Medulla oblongata (tissue), 1 donor: ENCODE data around the gene SMAD3.

Source experiments
- DNase-seq: peaks from one replicate; pipeline ENCODE4 v3.0.0-alpha.2; 2015; ENCODE audit errors: extremely low spot score

The SMAD3 gene

DNA sequence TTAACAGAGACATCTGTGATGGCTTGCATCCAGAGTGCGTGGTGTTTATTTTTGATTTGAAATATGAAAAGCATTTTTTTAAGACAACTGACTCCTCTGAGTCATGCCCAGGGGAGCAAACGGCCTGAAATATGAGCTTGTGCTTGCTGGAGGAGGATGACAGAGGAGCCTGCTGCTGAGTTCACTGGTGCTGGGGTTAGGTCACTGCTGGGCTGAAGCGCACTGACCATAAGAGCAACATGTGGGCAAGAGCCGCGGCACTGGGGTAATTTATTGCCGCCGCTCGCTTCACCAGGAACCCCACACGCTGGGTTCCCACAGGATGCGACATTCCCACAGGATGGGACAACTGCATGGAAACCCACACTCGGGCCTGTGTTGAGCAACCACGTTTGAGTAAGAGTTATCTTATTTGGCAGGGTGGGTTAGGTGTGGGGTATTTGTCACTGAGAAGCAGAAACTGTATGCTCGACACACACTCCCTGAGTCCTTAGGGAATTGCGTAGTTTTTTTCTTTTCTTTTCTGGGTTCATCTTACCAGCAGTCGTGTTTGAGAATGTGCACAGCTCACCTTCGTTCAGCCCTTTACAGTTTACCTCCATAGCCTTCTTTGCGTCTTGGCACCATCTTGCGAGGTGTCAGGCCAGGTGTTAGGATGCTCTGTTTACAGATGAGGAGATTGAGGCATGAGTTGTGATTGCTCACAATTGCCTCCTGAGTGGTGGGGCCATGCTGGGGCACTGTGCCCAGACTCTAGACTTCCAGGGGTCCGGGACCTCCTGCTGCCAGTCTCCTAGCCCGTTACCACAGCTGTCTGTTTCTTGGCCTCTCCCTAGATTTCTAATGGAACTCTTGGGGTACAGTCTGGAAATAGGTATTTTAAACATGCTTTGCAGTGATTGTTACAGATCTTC, 60.4 kb downstream of the SMAD3 start:
- DNase-seq, result no peak

DNA sequence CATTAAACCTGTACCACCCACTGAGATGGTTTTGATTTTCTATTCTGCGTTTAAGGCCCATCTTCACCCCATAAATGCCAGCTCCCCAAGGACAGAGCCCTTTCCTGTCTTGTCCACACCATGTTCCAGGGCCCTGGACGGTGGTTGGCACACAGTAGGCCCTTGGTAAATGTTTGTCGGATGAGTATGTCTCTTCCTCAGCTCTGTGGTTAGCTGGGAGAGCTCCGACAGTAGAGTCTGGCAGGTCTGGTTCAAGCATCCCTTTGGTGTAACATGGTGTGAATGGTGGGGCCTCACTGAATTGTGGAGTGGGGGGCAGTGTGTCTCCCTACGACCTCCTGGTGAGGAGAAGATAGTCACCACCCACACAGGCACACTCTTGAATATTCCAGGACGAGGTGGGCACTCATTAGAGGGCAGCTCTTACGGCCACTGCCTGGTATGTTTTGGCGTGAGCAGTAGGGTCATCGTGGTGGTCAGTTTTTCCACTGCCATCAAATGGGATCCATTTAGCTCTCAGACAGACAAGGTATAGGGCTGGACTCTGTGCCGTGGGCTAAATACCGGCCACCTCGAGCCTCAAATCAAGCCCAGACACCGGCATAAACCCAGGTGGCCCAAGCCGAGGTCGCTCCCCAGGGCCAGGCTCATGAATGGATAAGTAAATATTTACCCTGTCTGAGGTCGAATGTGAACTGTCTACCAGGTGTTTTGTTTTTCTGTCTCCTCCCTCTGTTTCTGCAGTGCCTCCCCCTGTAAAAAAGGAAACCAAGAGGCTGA, 61.3 kb downstream of the SMAD3 start:
- DNase-seq, result no peak

DNA sequence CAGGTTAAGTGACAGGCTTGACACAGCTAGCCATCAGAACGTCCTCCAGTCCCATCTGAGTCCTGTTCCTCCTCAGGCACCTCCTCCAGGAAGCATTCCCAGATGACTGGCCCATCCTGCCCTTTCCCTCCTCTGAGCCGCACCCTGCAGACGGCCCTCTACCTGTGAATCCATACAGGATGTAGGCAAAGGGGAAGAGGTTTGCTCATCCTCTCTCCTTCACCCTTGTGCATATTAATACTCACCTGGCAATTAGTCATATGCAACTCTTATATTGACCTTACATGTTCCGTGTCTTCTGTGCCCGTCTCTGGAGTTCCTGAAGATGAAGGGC, 61.9 kb downstream of the SMAD3 start:
- DNase-seq, result no peak

DNA sequence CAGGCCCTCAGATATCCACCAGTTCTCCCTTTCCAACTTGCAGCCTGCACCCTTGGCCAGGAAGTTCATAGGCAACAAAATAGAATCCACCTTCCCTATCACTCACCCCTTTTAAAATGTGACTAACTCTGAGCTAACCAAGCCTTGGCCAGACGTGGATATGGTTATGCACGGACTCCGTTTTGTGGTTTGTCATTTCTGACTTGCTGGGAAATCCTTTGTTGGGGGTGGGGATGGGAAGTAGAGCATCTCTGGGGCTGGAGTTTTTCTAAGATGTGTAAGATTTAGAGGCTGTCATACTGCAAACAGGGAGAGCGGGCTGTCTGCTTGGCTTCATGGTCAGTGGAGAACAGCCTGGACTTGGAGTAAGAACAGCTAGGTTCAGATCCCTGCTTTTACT, 62.6 kb downstream of the SMAD3 start:
- no peak for DNase-seq

DNA sequence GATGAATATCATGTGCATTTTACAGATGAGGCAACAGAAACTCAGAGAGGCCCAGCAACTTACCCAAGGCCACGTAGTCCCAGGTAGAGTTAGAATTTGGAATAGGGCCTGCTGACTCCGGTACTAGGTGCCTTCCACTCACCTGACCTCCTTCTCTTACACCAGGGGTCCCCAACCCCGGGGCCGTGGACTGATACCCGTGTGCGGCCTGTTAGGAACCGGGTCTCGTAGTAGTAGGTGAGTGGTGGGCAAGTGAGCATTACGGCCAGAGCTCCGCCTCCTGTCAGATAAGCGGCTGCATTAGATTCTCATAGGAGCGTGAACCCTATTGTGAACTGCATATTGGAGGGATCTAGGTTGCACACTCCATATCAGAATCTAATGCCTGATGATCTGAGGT, 64.8 kb downstream of the SMAD3 start:
- DNase-seq, result no peak

DNA sequence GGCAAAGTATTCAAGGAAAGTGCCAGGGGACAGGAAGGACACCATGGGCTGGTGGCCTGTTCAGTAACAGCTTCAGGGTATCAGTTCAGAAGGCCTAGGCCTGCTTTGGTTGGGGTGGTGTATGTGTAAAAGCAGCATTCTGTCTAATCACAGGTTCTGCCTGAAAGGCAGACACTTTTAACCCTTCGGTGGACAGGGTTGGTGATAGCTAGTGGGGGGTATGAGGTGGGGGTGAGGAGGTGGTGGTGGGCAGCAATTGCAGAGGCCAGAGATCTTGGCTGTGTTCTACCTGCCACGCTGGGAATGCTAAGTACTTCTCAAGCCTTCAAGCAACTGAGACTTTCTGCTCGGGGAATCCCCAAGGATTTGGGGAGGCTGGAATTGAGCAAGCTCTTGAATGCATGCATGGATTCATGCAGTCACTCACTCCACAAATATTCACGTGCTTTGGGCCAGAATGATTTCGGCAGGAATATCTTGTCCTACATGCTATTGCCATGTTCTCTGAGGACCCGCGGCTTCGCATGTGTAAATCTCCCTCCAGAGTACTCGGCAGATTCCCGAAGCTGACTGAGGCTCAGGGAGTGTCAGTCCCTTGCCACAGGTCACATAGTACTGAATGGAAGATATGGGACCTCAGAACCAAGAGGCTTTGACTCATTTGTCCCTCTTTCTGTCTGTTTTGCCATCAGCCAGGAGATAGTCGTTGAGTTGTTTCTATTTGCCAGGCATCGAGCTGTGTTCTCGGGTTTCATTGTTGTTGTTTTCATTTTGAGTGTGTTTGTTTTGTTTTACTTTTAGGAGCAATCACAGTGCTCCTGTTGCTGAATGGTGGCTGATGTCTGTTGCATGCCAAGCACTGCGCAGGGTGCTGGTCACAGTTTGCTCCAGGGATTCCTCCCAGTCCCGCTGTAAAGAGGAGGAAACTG, 65.5 kb downstream of the SMAD3 start:
- no peak for DNase-seq

DNA sequence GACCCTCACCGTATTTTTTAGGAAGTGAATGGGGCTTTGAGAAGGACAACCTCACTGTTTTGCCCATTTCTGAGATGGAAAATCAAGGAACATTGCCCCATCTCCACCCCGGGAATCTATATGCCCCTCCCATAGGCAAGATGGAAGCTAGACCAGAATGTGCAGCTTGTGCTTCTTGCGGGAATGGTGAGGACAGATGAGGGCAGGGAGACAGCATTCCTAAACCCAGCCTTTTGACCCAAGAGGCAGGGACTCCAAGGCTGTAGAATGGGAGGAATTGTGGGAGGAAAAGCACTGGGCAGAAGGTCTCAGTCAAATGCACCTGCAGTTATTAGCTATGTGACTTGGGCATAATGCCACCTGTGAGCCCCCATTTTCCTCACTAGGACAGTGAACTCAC, 66.9 kb downstream of the SMAD3 start:
- no peak for DNase-seq

DNA sequence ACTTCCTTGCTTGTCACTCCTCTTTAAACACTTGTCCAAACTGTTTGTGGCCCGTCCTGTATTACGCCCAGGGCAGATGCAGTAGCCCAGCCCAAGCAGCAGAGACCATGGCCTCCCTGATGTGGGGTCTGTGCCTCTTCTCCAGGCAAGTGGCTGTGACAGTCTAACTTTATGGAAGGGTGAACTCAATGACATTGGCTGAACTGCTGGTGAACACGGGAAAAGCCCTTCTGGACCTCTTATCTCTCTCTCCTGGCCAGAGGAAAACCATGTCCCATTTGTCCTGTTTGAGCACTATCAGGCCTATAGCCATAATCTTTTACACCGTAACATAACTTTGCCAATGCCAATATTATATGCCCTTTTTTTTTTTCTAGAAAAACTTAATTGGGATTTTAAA, 67.6 kb downstream of the SMAD3 start:
- DNase-seq, result no peak

DNA sequence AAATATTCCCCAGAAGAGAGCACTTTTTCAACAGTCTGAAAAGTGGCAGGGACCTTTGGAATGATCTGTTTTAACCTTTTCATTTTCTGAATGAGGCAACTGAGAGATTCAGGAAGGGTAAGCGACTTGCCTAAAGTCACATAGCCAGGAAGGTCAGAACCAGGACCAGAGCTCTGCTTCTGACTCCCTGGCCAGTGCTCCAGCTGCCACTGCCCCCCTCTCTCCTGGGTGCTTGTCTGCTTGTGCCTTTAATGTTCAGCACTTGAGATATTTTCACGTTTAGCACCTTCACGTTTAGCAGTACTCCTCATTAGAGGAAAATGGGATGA, 68.3 kb downstream of the SMAD3 start:
- no peak for DNase-seq

DNA sequence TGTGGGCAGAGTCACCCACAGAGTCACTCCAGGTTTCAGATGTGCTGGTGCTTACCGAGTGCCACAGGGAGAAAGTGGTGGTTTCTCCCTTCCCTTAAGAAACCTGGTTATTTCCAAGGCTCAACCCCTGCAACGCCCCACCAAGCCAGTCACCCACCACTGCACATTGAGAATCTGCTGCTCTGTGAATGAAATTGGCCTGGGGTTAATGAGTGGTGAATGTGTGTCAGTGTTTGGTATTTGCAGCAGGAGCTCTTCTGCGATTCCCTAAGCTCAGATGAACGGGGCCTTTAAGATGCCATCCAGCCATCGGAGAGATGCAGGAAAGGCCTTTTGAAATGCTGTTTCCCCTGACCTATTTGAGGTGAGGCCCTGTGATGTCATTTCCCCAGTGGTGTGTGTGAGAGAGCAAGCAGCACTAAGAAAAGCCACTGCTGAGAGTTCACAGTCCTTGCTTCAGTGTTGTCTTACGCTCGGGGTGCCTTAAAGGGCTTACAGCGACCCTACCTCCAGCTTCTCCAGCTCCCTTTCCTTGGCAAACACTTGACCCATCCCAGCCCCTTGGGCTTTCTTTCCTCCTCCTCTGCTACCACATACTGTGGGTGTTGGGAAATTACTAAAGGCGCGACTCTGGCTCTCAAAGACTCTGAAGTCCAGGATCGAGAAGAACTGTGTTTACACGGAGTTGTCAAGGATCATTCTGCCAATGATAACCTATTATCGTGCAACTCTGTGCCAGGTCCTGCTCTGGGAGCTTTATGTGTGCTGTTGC, 68.9 kb downstream of the SMAD3 start:
- no peak for DNase-seq

DNA sequence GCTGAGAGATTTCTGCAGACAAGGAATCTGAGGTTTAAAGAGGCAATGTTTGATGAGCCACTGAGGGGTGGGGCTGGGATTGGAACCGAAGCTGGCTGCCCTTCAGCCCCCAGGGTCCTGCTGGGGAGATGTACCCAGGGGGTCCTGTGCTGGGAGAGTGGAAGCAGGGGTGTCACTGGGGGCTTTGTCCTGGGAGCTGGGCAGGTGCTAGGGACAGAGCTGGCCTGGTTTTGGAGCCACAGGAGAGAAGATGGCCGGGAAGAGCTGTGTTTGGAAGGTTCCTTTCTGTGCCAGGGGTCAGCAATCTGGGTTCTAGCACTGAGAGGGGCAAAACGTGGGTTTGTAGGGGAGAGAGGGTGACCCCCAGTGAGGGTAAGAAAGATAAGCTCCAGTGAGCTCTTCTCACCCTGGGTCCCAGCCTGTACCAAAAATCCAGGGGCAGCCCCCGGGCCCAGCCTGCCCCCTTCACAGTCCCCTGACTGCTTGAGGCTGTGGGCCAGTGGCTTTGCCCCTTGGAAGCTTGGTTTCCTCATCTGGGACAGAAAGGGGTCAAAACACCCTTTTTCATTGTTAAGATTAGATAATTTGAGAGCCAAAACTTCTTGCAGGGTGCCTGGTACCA, 69.6 kb downstream of the SMAD3 start:
- DNase-seq, result no peak

DNA sequence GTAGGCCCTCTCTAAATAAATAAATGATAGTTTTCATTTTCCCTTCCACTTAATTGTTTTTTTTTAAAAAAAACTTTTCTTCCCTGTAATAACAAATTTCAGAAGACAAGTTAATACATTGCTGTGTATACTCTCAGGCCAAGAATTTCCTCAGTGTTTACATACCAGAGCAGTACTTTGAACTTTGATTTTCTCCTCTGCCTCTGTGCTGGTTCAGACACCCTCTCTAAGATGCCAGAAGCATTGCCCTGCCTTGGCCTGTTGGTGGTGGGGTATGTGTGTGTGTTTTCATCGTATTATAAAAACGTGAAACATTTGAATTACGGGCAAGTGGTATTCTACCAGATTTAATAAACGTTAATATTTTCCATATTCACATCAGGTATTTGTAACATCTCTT, 70.1 kb downstream of the SMAD3 start:
- DNase-seq, result no peak

DNA sequence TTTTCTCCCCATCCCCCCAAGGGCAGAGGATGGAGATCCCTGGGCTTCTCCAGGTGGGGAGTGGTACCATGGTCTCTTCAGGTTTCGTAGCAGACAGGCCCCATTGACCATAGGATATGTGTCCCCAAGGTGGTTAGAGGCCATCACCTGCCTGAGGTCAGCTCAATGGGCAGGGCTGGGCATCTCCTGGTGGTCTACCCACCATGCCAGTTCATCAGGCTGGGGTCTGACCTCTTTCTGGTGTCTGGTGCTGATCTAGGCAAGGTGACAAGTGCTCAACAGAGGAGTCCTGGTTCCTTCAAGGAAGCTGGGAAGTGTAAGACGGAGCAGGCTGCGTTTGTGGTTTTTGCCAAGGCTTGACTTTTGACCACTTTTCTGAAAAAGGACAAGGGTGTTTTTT, 71.4 kb downstream of the SMAD3 start:
- DNase-seq, result no peak

DNA sequence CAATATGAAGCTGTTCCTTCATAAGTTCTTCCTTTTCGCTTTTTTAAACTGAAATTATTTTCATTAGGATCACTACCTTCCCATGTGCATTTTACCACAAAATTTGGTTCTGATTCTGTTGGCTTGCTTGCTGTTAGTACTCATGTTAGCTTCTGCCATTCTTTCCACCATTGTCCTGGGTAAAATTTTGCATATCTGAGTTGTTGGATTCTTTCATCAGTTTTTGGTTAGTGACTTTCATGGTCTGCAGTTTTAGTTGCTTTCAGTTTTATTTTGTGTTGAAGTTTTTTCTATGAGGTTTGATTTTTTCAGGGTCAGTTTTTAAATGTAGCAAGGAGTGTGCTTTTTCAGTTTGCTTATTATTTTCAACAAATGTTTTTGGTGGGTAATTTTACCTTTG, 71.9 kb downstream of the SMAD3 start:
- DNase-seq, result no peak

DNA sequence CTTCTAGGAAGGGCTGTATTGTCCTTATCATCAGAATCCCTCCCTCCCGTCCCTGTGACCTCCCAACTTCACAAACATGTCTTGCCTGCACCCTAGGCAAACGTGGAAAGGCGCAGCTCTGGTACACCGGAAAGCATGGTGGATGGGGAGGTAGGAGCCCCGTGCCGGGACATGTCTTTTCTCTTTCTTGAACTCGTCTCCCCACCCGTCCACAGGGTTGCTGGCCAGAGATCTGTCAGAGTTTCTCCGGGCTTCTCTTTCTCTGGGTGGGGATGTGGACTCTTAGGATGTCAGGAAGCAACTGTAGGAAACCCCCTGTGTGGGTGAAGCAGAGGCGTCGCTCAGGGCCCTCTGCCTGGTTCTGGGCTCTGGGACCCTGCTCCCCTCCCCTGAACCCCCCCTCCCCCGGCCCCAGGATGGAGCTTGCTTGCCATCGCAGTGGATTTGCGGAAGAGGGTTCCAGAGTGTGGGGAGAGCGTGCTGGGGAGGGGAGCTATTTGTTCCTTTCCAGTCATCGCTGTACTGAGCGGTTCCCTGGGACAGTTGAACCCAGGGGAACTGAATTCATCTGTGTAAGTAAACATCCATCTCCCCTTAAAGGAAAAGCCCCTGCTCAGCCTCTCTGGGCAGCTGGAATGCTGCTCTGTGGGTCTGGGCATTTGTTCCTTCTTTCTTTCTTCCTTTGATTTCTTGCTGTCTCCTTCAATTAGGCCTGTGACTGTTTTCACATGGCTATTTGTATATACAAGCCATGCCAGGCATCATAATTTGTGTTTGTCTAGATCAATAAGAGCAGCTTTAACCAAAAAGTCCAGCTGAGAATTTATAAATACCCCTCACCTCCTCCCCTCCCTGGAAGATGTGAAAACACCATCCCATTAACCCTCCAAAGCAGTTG, 72.8 kb downstream of the SMAD3 start:
- DNase-seq, result no peak

DNA sequence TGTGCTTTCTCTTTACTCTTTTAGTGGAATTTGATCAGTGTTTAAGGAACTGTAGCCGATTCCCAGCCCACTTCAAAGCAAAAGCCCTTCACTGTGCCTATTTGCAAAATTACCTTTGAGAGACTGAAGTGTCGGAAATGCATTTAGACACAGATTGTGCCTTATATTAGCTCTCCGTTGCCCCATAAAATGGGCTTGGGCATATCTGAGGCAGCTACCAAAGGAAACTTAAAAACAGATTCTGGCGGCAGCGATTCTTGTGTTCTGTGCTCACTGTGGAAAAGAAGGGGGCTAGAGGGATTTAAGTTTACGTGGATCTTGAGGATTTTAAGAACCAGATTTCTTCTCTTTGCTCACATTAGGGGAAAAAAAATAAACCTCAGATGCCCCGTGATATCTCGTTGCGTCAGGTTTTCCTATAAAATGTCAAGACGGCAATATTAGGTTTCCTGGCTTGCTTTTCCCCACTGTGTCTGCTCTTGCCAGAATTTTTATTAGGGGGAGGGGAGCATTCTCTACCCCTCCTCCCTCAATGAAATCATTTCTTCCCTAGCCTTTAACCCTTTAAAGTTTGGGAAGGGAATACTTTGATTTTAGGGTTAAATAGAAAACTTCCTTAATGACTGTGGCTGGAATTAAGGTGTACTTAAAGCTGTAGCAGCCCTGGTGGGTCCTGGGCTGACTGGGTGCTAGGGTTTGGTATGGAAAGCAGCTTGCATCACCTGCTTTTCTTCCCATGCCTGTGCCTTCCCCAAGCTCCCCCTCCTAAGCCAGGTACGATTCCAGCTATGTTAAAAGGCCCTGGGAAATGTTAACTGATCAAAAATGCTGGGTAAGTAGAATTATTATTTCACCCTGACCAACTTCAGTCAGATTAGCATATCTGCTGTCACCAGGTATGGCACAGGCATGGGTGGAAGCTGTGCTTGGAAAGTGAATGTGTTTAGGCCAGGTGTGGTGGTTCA, 73.8 kb downstream of the SMAD3 start:
- DNase-seq, result no peak

DNA sequence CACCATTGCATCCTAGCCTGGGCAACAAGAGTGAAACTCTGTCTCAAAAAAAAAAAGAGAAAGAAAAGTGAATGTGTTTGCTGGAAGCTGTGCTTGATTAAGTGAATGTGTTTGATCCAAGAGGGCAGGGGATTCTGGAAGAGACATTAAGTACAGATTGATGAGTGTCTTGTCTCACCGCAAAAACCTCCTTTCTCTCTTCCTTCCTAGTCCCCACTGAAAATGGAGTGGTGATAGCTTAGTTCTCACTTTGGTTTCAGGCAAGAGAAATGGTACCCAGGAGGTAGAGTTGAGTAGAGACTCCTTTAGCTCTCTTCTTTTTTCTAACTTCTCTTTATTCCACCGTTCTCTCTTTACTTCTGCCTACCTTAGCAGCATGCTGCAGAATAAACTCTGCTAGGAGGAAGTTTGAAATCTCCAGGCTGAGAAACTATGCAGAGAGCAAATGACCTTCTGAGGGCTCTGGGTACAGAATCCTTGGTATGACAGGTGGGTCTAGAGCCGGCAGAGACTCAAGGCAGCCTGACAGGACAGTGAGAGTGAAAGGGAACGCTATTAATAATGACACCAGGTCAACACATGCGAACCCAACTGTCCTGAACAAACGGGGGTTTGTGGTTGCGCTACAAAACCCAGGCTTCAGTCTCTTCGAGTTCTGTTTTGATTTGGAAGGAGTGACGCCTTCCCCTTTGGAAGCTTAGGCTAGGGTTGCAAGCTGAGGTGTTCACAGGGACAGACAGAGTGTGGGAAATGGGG, 74.9 kb downstream of the SMAD3 start:
- no peak for DNase-seq
